HCT116 (cell line): Measurements from ENCODE around the gene MFN2.

ENCODE experiments used
- CBX3 ChIP-seq: IDR thresholded peaks from 2 replicates; pipeline ENCODE4 v1.6.1; 2012; ENCODE audit warnings: low read depth
- CEBPB ChIP-seq: IDR thresholded peaks from 2 replicates; pipeline ENCODE4 v1.6.1; 2012; ENCODE audit warnings: low read depth
- CTCF ChIP-seq, 3 experiments: fragments of 200-600 bp in 1 of 3; sonication (generic) in 1 of 3; IDR thresholded peaks in 2 of 3; conservative IDR thresholded peaks in 1 of 3; 2 replicates each; pipeline ENCODE4 v1.5.1; 2012 to 2017; ENCODE audit warnings: low read depth in 2 of 3, low read length in 2 of 3, antibody characterized with exemption in 1 of 3, borderline replicate concordance in 1 of 3, control low read depth in 1 of 3, mild to moderate bottlenecking in 1 of 3, mixed read lengths in 1 of 3, mixed run types in 1 of 3, moderate library complexity in 1 of 3; ENCODE audit not compliant: insufficient read depth in 1 of 3
- EZH2 ChIP-seq: fragments of 200-600 bp; sonication (generic); IDR thresholded peaks from 2 replicates; pipeline ENCODE4 v1.6.1; 2017; ENCODE audit warnings: antibody characterized with exemption, mixed run types
- MAX ChIP-seq: IDR thresholded peaks from 2 replicates; pipeline ENCODE4 v1.6.1; 2012
- POLR2A ChIP-seq: IDR thresholded peaks from 2 replicates; pipeline ENCODE4 v1.7.0; 2011; ENCODE audit warnings: borderline replicate concordance; ENCODE audit not compliant: insufficient read depth, insufficient read length; ENCODE audit errors: extremely low read depth
- POLR2AphosphoS5 ChIP-seq: IDR thresholded peaks from 2 replicates; pipeline ENCODE4 v1.6.1; 2011; ENCODE audit warnings: mild to moderate bottlenecking, low read depth, low read length, moderate library complexity
- YY1 ChIP-seq: IDR thresholded peaks from 2 replicates; pipeline ENCODE4 v1.6.1; 2011; ENCODE audit warnings: low read length, low read depth, moderate library complexity, mild to moderate bottlenecking; ENCODE audit not compliant: insufficient replicate concordance; ENCODE audit errors: extremely low read depth

GRCh38 chr1:11982010-11982392 lies 1.8 kb downstream of the MFN2 start:
- no peak for TF ChIP-seq CEBPB
- peak in 2 of 3 experiments; percentile 65 to 69; a peak in 4 of 6 replicates for TF ChIP-seq CTCF (IDR thresholded peaks at IDR 0.05 in 2 of 3, conservative IDR thresholded peaks at IDR 0.05 in 1 of 3; ENCODE audit: borderline replicate concordance in 1 of 3, insufficient read depth in 1 of 3, low read depth in 2 of 3, low read length in 2 of 3)
- no peak for TF ChIP-seq MAX
- TF ChIP-seq POLR2AphosphoS5: no peak
- no peak for TF ChIP-seq EZH2
- TF ChIP-seq YY1: no peak
- TF ChIP-seq POLR2A: no peak
- TF ChIP-seq CBX3: no peak
